GM23338 (cell line): Measurements from ENCODE around the gene COL4A3. TPM values are rescaled to one million over a fixed set of nuclear protein-coding genes. Genes with fewer than 3 reads are reported as not detected.

Experiments used
- ATAC-seq: fragments of 200-7000 bp; cut with Tn5 transposase; 3 replicates; pipeline ENCODE4 v1.9.1; 2020
- DNase-seq: peaks from one replicate; pipeline ENCODE4 v3.0.0-alpha.2; 2015; ENCODE audit warnings: low spot score
- H2AFZ ChIP-seq: fragments of 200-600 bp; sonication (generic); 2 replicates; pipeline ENCODE4 v1.8.0; 2016; ENCODE audit warnings: antibody characterized with exemption, mild to moderate bottlenecking, moderate library complexity
- H3F3A ChIP-seq: fragments of 200-600 bp; sonication (generic); replicated peaks from 2 replicates; pipeline ENCODE4 v1.8.0; 2017; ENCODE audit warnings: antibody characterized with exemption, mixed run types, low read depth
- H3K27ac ChIP-seq: fragments of 200-600 bp; sonication (generic); 2 replicates; pipeline ENCODE4 v1.6.1; 2016; ENCODE audit warnings: low read depth
- H3K27me3 ChIP-seq: fragments of 200-600 bp; sonication (generic); 2 replicates; pipeline ENCODE4 v1.8.0; 2016; ENCODE audit warnings: mild to moderate bottlenecking, mixed run types, moderate library complexity; ENCODE audit not compliant: insufficient read depth
- H3K36me3 ChIP-seq: fragments of 200-600 bp; sonication (generic); 2 replicates; pipeline ENCODE4 v1.8.0; 2016; ENCODE audit warnings: mild to moderate bottlenecking; ENCODE audit not compliant: insufficient read depth
- H3K4me1 ChIP-seq: fragments of 200-600 bp; sonication (generic); 2 replicates; pipeline ENCODE4 v1.8.0; 2016; ENCODE audit warnings: mild to moderate bottlenecking, moderate library complexity; ENCODE audit not compliant: insufficient read depth
- H3K4me2 ChIP-seq: fragments of 200-600 bp; sonication (generic); 2 replicates; pipeline ENCODE4 v1.7.1; 2017; ENCODE audit warnings: mixed run types
- H3K4me3 ChIP-seq: fragments of 200-600 bp; sonication (generic); 2 replicates; pipeline ENCODE4 v1.6.1; 2016; ENCODE audit warnings: mixed run types
- H3K79me2 ChIP-seq: fragments of 200-600 bp; sonication (generic); replicated peaks from 2 replicates; pipeline ENCODE4 v1.8.0; 2017; ENCODE audit warnings: mild to moderate bottlenecking; ENCODE audit not compliant: insufficient read depth
- H3K9me2 ChIP-seq: fragments of 200-600 bp; sonication (generic); 2 replicates; pipeline ENCODE4 v1.8.0; 2017; ENCODE audit not compliant: insufficient read depth
- H4K20me1 ChIP-seq: fragments of 200-600 bp; sonication (generic); replicated peaks from 2 replicates; pipeline ENCODE4 v1.8.0; 2017; ENCODE audit warnings: mild to moderate bottlenecking; ENCODE audit not compliant: insufficient read depth
- H3K27ac Mint-ChIP-seq: 2 replicates; pipeline ENCODE4 v1.8.0; 2020; ENCODE audit warnings: inconsistent platforms, mild to moderate bottlenecking, moderate library complexity, mixed read lengths
- H3K27me3 Mint-ChIP-seq: 3 replicates; pipeline ENCODE4 v1.8.0; 2022; ENCODE audit warnings: low read depth, mild to moderate bottlenecking, moderate library complexity, mixed read lengths, inconsistent platforms; ENCODE audit not compliant: insufficient read depth, poor library complexity
- H3K36me3 Mint-ChIP-seq: 3 replicates; pipeline ENCODE4 v1.8.0; 2021; ENCODE audit warnings: low read depth, mild to moderate bottlenecking, inconsistent platforms, moderate library complexity, mixed read lengths
- H3K4me1 Mint-ChIP-seq: 3 replicates; pipeline ENCODE4 v1.8.0; 2020; ENCODE audit warnings: mild to moderate bottlenecking, inconsistent platforms, mixed read lengths
- H3K4me3 Mint-ChIP-seq: 3 replicates; pipeline ENCODE4 v1.8.0; 2021; ENCODE audit warnings: moderate library complexity, mild to moderate bottlenecking, inconsistent platforms, mixed read lengths
- H3K9me3 Mint-ChIP-seq: 3 replicates; pipeline ENCODE4 v1.8.0; 2020; ENCODE audit warnings: moderate library complexity, mild to moderate bottlenecking, inconsistent platforms, mixed read lengths
- CREB1 ChIP-seq: fragments of 250-450 bp; sonication (Bioruptor Pico); IDR thresholded peaks from 2 replicates; pipeline ENCODE4 v1.5.0; 2020; ENCODE audit warnings: low read depth, mild to moderate bottlenecking, moderate library complexity
- CTCF ChIP-seq, 2 experiments: fragments of 200-600 bp in 1 of 2; sonication (generic) in 1 of 2; conservative IDR thresholded peaks; 2 replicates each; pipeline versions ENCODE4 v1.5.1 to v1.6.1; 2016 to 2017; ENCODE audit warnings: antibody characterized with exemption in 2 of 2, low read depth in 2 of 2, mild to moderate bottlenecking in 2 of 2, moderate library complexity in 1 of 2
- ETS1 ChIP-seq: IDR thresholded peaks from 2 replicates; pipeline ENCODE4 v1.6.1; 2016; ENCODE audit warnings: antibody characterized with exemption
- EZH2 ChIP-seq: fragments of 200-600 bp; sonication (generic); IDR thresholded peaks from one replicate; pipeline ENCODE4 v1.8.0; 2017; ENCODE audit warnings: antibody characterized with exemption, mild to moderate bottlenecking, low read depth; ENCODE audit not compliant: unreplicated experiment
- EZH2phosphoT487 ChIP-seq: fragments of 200-600 bp; sonication (generic); IDR thresholded peaks from one replicate; pipeline ENCODE4 v1.8.1; 2018; ENCODE audit warnings: antibody characterized with exemption; ENCODE audit not compliant: unreplicated experiment
- JUNB ChIP-seq: IDR thresholded peaks from one replicate; pipeline ENCODE4 v1.6.1; 2016; ENCODE audit warnings: antibody characterized with exemption; ENCODE audit not compliant: unreplicated experiment
- NANOG ChIP-seq: IDR thresholded peaks from 2 replicates; pipeline ENCODE4 v1.6.1; 2016; ENCODE audit warnings: antibody characterized with exemption, borderline replicate concordance
- POLR2AphosphoS5 ChIP-seq: IDR thresholded peaks from 2 replicates; pipeline ENCODE4 v1.6.1; 2016; ENCODE audit warnings: antibody characterized with exemption, low read depth
- REST ChIP-seq: IDR thresholded peaks from one replicate; pipeline ENCODE4 v1.6.1; 2018; ENCODE audit warnings: antibody characterized with exemption; ENCODE audit not compliant: unreplicated experiment
- STAT1 ChIP-seq: IDR thresholded peaks from one replicate; pipeline ENCODE4 v1.6.1; 2016; ENCODE audit warnings: antibody characterized with exemption; ENCODE audit not compliant: unreplicated experiment
- ZNF114 ChIP-seq: fragments of 250-450 bp; sonication (Bioruptor Pico); IDR thresholded peaks from 2 replicates; pipeline ENCODE4 v1.5.0; 2020; ENCODE audit warnings: mild to moderate bottlenecking, moderate library complexity
- ZNF331 ChIP-seq: fragments of 250-450 bp; sonication (Bioruptor Pico); IDR thresholded peaks from 2 replicates; pipeline ENCODE4 v1.5.0; 2020; ENCODE audit warnings: low read depth, mild to moderate bottlenecking, moderate library complexity
- ZNF462 ChIP-seq: fragments of 250-450 bp; sonication (Bioruptor Pico); IDR thresholded peaks from 2 replicates; pipeline ENCODE4 v1.5.0; 2020; ENCODE audit warnings: mild to moderate bottlenecking, moderate library complexity
- polyA plus RNA-seq: library from polyadenylated mRNA; unstranded; fragments of >200 nt; fragmentation: Nextera tagmentation; extraction: Ambion mirVana; gene quantifications from 2 replicates; pipeline ENCODE4 v1.2.1, GENCODE V29; 2016
- total RNA-seq: library from RNA; depleted of rRNA; stranded (reverse); fragments of >200 nt; shearing (Covaris generic); gene quantifications from 2 replicates; pipeline ENCODE4 v1.2.3, GENCODE V29; 2014

Gene COL4A3
- total and polyA plus RNA-seq, 2 experiments from 2014 or later, result 1.1 to 3.5 TPM

- no peaks in the 10 kb centered on the region for H3K36me3 Mint-ChIP-seq
- Histone ChIP-seq H3K4me3 (no peak overlapping the region), H3K4me2 (no peak overlapping the region), H3K4me1 (peaks cover 12% of the 10 kb centered on the region; the same call in 1 of the 2 replicates), H3F3A (no peaks in the 10 kb centered on the region), H3K36me3 (no peaks in the 10 kb centered on the region), H2AFZ (no peak overlapping the region), H3K27ac (no peak overlapping the region), H3K27me3 (no peaks in the 10 kb centered on the region), H3K79me2 (no peaks in the 10 kb centered on the region), H3K9me2 (peaks cover 11% of the 10 kb centered on the region), H4K20me1 (no peaks in the 10 kb centered on the region)
- H3K9me3 Mint-ChIP-seq, result no peaks in the 10 kb centered on the region; the same call in 2 of the 3 replicates
- no peak overlapping the region for H3K27ac Mint-ChIP-seq
- no peak overlapping the region for H3K4me3 Mint-ChIP-seq
- no peak for DNase-seq
- no peaks in the 10 kb centered on the region for H3K27me3 Mint-ChIP-seq
- H3K4me1 Mint-ChIP-seq, result peaks cover 25% of the 10 kb centered on the region; the same call in 2 of the 3 replicates
- ATAC-seq, result no peak
- TF ChIP-seq EZH2 (no peak), REST (no peak), STAT1 (no peak), POLR2AphosphoS5 (no peak), ZNF331 (no peak), JUNB (no peak), CTCF (conservative IDR thresholded peaks at IDR 0.05; ENCODE audit: low read depth in 2 of 2) (no peak), ZNF462 (CRISPR knock-in tag) (no peak), NANOG (no peak), ETS1 (no peak), CREB1 (no peak), EZH2phosphoT487 (no peak), ZNF114 (no peak)
These were observed 28.1 kb downstream of the COL4A3 start for GRCh38 chr2:227192491-227192890.
